Renal pelvis (tissue), 4 donors: ENCODE results near the gene NDP. TPM values are rescaled to one million over a fixed set of nuclear protein-coding genes. Genes with fewer than 3 reads are reported as not detected.
"Not testable (repeated sequence)": the region's sequence is repeated elsewhere in the genome, so short reads cannot be mapped to it uniquely, and the experiment has no call there.

Experiments used
- DNase-seq: peaks from one replicate; pipeline ENCODE4 v3.0.0-alpha.2; 2013
- polyA plus RNA-seq, 3 donors: library from polyadenylated mRNA; unstranded; fragments of 120-200 nt; gene quantifications; one replicate each; pipeline ENCODE4 v1.2.1, GENCODE V29; 2013; ENCODE audit not compliant: insufficient read length in 3 of 3

NDP gene
- polyA plus RNA-seq, 3 donors: 1.2 to 3.3 (median 2.7) TPM

DNA sequence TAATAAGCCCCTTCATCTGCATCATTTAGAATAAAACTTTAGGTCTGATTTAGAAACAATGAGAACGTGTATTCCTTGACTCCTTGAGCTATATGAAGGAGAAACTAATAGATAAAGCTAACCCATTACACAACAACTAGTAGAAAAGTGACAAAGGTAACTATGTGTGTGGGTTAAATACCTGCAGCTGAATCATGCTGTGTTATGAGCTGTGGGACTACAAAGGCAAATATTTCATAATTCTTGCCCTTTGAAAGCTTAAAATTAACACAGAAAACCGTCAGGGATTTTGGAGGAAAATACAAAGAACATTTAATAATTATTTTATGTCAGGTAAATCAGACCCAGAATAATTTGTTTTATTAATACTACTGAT, 898 bp upstream of the NDP start:
- no peak for DNase-seq

DNA sequence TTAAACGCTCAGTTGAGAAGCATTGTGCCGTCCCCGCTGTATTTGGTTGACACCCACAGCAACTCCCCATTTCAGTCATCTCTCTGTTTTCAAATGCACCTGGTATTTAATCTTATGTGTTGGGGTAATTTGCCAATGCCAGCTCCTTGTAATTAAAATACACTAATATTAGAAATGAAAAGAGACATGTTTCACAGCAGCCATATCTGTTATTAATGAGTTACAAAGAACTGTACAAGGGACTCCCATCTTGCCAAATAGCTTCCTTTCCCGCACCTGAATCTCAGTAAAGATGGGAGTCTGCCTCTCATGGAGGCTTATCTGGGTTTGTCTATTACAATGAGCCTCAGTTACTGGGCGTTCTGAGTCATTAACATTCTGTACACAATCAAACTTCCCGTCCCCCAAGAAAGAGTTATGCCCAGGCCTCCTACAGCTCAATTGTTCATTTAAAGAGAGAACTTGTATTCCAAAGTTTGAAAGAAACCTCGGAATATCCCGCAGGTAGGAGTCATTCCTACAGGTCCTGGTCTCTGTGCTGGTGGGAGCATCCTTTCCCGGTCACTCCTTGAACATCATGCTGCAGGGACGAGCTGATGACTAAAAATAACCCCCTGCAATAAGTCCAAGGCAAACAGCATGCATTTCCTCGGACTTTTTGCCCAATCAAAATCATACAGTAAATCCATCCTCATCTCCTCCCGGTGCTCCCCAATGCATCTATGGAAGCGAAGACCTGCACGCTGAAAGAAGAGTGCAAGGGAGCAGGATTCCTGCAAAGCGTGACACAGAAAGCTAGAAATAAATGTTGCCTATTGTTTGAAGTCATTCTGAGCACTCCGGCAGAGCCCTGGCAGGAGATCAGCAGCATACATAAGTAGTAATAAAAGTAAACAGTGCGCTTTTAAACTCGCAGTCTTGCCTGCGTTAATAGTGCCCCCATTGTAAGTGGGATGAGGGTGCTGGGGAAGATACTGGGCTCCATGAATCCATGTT, 926 bp downstream of the NDP start:
- DNase-seq: no peak

DNA sequence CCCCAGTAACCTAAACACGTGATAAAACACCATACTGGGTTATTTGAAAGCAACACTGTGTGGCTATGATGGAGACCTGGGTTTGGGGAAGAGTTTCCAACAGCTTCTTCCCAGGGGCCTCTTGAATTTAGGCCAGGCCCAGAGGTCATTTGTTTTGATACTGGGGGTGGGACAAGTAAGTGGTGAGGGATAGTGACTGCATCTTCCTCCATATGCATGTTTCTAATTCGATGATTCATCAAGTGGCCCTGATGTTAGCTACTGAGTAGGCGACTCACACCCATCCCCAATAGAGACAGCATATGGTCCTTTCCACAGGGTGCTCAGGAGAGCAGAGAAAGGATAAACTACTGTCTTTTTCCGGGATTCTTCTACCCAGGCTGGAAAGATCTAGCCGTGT, 2.7 kb downstream of the NDP start:
- no peak for DNase-seq

DNA sequence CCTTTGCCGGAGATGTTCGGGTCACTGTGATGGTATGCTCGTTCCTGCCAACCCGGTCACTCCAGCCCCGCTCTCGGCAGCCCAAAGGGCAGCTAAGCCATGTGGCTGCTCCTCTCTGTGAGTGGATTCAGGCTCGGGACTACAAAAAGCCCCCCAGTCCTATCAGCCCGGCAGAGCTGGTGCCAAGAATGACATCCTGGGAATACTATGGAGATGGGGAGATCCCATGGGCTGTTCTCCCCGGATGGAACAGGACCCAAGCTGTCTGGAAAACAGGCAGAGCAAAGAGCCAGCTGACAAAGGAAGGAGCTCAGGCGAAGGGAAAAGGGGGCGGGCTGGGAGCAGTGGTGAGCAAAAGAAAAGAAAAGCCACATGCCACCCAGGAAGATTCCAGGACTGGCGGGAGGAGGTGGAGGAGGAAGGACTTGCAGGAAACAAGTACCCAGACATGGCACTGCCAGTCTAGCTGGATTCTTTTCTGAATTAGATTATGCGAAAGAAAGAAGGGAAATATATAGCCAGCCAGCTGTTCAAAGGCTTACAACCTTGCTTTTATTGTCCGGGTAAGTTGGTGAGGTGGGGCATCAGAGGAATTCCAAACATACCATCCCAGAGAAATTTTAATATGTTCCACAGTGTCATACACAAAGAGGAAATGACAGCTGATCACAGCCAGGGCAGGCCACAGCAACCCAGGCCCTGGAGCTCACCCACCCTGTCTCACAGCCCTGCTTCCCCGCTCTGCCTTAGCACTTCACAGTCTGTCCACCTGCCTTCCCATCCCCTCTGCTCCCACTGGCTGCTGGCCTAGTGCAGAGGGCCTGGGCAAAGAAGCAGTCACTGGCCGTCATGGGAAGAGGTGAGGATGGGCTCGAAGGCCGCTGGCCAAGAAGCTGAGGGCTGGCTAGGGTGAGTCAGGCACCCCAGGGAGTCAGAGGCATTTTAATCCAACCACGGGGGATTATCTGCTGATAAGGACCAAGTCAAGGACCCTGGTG, 3.4 kb downstream of the NDP start:
- no peak for DNase-seq

DNA sequence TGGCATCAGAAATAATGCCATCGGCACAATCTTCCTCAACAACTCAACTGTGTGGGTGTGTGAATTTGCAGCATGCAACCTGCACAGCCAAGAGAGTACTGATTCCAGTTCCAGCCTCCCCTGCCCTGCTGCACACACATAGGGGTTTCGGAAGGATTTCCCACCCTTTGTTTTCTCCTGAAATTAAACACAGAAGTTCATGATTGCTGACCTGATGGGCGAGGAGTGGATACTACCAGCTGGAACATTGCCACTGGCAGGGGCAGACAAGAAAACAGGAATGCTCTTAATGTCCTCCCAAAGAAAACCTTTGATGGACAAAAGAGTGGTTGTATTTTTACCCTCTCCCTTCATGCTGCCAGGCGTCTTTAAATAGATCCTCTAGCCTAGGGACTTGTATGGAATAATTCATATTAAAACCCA, 4.8 kb downstream of the NDP start:
- no peak for DNase-seq

DNA sequence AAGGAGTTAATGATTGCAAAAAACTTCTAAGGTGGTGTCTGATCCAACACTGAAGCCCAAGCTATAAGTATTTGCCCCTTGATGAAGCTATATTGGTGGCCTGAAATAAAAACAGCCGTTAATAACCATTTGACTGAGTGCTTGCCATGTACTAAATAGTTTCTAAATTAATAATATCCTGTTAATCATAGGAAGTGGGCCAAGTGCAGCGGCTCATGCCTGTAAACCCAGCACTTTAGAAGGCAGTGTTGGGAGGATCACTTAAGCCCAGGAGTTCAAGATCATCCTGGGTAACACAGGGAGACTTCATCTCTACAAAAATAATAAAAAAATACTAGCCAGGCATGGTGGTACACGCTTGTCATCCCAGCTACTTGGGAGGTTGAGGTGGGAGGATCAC, 8.3 kb downstream of the NDP start:
- no peak for DNase-seq

DNA sequence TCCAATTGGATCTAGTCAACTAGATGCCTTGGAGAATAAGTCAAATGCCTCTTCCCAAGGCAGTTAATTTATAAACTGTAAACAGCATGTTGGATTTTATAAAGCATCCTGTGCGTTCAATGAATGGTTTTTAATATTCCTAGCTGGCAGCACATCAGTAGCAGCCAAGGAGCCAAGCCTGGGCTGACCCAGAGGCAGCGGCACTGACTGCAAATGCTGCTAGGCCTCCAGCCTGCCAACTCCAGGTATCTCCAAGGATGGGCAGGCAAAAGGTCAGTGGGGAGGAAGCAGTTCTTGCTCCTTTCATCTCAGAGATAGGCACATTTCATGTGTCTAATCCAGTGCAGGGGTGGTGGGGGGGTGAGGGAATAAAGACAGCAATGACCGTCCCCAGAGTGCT, 9.5 kb downstream of the NDP start:
- no peak for DNase-seq

DNA sequence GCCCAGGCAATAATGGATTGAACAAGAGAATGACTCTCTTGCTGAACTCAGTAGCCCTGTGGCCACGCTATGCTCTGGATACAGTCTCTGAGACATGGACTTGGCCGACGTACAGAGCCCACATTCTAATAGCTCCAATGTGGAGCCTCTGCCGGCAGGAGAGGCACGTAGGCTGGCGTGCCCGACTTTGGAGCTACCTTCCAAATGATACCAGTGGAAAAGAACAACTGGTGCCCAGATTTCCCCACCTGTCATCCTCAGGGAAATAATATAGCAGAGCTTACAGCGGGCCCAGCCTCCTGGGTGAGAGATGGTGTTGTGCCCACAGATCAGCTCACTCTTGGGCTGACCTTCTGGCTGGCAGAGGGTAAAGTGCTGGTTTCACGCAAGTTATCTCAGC, 10.6 kb downstream of the NDP start:
- no peak for DNase-seq

DNA sequence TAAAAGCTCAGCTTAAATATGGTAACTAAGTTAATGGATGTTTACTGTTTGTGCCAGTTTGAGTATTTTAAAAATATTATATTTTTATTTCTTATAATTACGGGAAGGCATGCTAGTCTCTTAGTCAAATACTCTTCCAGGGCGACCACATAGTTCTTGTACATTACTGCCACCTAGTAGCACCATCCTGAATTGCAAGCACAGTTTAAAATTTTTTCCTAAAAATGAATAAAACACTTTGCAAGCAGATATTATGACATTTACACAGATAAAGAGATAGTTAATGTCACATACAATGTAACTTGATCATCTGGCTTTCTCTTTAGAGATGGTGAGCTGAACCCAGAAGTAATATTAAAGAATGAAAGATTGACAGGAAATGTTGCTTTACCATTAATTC, 11.5 kb downstream of the NDP start:
- DNase-seq: no peak

DNA sequence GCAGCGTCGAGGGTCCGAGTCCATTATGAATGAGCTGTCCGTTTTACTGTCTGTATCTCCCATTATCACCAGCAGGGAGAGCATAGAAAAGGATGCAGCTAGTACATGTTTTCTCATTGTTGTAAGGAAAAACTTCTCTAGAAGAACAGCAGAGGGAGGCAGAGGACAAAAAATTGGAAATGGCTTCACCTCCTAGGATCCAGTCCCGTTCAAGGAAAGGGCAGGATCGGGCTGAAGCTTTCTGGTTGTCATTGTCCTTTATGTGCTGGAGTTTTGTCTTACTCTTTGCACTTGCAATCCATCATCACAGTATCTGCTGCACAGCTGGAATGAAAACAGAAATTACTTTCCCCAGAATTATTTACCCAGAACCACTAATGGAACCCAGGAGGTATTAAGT, 14.7 kb downstream of the NDP start:
- DNase-seq: peak; percentile 82

DNA sequence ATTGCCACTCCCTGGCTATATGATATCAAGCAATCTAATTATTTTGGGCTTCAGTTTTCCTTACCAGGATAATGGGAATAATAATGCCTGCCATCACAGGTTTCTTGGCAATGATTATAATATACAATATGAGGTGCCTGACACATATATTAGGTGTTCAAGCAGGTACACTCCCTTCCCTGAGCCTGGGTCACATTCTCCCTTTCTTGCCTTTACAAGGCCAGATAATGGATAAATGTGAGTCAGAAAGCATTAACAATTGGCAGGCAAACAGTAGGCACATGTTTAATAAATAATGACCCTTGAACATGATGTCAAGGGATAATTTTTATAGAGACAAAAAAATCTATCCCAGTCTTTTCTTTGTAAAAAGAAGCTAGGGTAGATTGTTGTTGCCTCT, 17.2 kb downstream of the NDP start:
- no peak for DNase-seq

DNA sequence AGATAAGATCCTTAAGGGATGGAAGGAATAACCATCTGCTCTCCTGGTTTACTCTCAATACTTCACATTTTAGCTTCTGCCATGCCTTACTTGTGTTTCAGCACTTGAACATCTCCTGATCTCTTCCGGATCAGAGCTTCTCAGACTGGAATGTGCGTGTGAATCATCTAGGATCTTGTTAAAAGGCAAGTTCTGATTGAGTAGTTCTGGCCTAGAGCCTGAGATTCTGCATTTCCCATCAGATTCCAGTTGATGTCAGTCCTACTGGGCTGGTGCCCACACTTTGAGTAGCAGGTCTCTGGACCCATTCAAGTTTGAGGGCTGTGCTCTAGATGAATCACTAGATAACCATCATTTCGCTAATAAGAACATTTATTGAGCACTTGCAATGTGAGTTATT, 20.0 kb downstream of the NDP start:
- DNase-seq: no peak

DNA sequence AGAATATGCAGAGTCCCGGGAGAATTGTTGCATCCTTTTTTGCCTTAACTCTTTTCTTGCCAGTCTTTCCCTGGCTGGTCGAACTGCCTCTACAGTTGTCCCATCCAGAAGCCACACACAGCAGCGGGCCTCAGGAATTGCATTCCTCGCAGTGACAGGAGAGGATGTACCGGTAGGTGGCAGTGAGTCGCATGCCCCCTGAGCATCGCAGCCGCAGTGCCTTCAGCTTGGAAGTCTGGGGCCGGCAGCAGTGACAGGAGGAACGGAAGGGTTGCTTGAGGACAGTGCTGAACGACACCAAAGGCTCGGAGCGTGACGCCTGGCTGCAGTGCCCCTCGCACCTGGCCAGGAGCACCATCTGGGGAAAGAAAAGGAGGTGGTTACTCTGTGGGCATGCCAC, 23.5 kb downstream of the NDP start:
- DNase-seq: no peak

DNA sequence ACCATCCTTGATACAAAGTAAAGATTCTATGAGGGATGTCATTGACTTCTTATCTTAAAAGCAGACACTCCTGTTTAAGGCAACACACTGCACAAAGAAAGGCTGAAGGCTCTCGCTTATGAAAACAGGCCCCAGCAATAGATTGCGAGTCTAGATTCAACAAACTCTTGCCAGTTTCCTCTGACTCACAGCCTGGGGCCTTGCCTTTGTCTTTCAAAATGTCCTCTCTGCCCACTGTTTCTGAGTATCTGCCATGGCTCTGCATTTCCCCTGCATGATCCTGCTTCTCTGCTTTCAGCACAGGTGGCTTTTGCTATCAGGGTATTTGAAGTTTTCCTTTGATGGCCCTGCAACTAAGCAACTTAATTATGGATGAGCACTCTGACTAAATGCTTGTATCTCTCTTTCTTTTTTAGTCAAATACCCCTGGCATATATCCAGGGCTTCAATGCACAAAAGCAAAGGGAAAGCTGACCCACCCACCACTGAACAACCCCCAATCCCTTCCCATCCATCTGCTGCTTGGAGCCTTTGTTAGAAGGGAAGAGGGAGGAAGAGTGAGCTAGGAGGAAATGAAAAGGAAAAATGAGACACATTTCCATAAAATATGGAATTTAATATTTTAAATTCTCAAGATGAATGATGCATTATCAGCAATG, 32.2 kb downstream of the NDP start:
- no peak for DNase-seq

DNA sequence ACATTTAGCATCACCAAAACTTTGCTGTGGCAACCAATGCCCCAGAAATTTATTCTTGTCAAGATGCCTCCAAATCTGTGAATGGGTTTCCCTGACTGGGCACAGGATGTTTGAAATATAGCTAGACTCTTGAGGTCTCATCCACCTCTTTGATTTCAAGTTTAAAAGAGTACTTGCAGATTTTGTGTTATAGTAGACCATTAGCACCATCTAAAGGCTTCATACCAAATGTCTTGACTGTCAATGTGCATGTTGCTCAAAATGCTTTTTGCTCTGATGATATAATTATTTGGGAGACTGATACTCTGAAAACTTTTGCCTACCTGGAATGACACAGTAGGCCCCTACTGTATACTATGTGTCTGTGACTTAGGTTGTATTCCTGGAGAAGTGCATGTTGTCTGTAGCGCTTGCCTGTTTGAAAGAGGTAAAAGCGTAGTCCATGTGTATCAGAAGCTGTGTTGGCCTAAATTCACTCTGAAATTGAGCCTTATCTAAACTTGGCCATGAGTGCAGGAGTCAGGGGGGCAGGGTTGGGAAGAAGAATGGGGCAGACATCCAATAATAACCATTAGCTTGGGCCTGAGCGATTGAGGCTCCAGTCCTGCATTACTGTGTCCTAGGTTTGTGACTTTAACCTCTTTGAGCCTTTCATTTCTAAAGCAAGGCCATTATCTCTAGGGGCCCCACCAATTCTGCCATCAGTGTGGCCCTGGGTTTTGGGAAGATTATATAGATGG, 33.8 kb downstream of the NDP start:
- DNase-seq: no peak

DNA sequence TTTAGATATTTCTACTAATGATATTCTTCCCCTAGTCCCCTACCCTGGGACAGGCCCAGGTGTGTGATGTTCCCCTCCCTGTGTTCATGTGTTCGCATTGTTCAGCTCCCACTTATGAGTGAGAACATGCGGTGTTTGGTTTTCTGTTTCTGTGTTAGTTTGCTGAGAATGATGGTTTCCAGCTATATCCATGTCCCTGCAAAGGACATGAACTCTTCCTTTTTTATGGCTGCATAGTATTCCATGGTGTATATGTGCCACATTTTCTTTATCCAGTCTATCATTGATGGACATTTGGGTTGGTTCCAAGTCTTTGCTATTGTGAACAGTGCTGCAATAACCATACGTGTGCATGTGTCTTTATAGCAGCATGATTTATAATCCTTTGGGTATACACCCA, 51.2 kb downstream of the NDP start:
- DNase-seq: not testable (repeated sequence)

DNA sequence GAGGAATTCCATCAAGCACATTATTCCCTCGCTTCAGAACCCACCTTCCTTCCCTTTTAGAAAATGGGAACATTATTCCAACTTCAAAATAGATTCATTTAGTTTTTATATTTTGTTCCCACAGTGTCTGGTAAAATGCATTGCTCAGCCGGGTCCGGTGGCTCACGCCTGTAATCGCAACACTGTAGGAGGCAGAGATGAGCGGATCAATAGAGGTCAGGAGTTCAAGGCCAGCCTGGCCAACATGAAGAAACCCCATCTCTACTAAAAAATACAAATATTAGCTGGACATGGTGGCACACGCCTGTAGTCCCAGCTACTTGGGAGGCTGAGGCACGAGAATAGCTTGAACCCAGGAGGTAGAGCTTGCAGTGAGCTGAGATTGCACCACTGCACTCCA, 62.4 kb downstream of the NDP start:
- not testable (repeated sequence) for DNase-seq

DNA sequence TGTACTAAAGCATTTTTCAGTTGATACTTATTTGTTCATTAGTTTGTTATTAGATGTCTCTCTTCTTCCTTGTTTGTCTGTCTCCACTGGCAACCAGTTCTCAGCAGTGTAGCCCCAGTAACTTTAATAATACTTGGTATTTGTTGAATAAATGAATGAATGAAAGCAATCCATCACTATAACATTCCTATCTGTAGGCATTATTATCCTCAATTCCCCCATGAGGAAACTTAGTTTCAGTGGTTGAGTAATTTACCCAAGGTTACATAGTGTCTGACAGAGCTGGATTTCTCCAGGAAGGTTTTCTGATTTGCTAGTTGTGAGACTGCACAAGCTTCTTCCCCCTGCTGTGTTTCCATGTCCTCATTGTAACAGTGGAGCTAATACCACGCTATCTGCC, 63.2 kb downstream of the NDP start:
- DNase-seq: no peak

DNA sequence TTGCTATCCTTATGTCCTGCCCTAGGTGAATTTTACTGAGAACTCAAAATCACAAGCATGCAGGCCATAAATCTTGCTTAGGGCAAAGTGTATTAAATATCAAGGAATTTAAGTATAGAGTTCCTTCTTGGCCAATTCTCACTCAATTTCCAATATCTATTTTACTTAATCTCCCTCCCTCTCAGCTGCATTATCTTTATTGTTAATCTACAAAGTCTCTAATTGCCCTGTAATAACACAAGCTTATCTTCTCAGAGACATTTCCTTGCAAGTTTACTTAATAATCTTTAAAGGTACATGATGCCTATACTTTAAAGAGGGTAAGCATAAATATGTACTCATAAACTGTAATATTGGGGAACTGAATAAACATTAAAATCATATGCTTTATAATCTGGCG, 64.0 kb downstream of the NDP start:
- DNase-seq: no peak

DNA sequence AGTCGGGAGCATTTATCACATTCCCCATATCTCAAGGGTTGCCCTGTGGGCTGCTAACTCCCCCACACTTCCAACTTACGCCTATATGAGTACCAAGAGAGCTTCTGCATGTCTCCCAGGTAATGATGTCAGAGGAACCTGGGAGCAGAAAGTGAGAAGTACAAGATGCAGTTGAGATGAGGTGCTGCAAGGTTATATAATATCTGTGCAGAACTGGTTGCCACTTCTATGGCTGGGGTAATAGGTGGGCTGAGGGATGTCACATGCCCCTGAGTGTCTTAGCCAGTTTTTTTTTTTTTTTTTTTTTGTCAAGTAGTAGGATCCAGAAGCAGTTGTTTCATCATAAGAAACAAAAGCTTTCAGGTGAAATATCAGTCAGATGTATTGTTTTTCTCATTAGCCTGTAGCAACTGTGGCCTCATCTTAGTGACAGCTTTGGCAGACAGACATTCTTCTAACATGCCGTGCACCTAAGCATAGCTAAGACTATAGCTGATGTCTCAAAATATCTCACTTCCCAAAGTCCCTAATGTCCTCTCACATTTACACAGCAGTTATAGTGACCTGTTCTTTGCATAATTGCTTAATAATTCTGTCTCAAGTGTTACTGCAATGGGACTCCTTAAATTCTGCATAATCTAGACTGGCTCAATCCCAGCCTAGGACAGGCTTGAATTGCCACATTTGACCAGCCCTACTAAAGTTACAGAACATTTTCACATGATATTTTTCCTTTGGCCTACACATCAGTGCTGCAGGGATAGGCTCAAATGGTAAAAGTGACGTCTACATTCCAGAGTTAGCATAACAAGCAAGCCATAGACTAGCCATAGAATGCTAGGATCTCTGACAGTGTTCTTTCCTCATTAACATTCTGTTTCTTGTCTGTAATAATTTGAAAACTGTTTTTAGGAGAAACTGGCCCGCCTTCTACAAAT, 73.0 kb downstream of the NDP start:
- no peak for DNase-seq
